ELF-1 (cell line): ENCODE measurements around the gene SPATA6.
"Not testable (repeated sequence)": the region's sequence is repeated elsewhere in the genome, so short reads cannot be mapped to it uniquely, and the experiment has no call there.

Source experiments
- DNase-seq: peaks from one replicate; pipeline ENCODE4 v3.0.0-alpha.2; 2016; ENCODE audit warnings: low read depth, low spot score

The SPATA6 gene

GRCh38 chr1:48462716-48463302, 9.2 kb downstream of the SPATA6 start:
- DNase-seq: no peak

DNA sequence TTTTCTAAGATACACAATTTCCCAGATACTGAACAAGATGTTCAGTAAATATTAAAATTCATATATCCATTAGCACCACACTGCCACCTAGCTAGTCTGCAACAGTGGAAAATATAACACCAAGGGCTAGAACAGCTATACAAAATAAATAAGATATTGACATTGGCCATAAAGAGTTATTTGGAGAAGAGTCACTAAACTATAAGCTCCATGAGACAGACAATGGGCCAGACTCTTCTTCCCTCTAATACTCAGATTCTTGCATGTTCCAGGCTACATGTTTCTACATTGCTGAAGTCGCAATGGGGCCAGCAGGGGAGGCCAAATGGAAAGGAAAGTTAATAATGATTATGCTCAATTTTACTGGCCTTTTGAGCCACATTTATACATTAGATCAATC, 21.5 kb downstream of the SPATA6 start:
- no peak for DNase-seq

- no peak for DNase-seq
Observed at GRCh38 chr1:48448932-48449331, 23.1 kb downstream of the SPATA6 start.

DNA sequence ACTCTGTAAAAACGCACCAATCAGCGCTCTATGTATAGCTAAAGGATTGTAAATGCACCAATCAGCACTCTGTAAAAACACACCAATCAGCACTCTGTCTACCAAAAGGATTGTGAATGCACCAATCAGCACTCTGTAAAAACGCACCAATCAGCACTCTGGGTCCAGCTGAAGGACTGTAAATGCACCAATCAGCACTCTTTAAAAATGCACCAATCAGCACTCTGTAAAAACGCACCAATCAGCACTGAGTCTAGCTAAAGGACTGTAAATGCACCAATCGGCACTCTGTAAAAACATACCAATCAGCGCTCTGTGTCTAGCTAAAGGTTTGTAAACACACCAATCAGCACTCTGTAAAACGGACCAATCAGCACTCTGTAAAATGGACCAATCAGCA, 27.8 kb downstream of the SPATA6 start:
- not testable (repeated sequence) for DNase-seq

- peak; percentile 74 for DNase-seq
Observed at GRCh38 chr1:48442864-48443619, 29.0 kb downstream of the SPATA6 start.

DNA sequence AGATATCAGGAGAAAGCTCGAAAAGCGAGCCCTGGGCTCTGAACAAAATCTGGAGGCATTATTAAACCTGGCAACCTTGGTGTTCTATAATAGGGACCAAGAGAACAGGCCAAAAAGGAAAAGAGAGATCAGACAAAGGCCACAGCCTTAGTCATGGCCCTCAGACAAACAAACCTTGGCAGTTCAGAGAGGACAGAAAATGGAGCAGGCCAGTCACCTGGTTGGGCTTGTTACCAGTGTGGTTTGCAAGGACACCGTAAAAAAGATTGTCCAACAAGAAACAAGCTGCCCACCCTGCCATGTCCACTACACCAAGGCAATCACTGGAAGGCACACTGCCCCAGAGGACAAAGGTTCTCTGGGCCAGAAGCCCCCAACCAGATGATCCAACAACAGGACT, 31.2 kb downstream of the SPATA6 start:
- not testable (repeated sequence) for DNase-seq

- DNase-seq: no peak
Observed at GRCh38 chr1:48439380-48439779, 32.6 kb downstream of the SPATA6 start.

DNA sequence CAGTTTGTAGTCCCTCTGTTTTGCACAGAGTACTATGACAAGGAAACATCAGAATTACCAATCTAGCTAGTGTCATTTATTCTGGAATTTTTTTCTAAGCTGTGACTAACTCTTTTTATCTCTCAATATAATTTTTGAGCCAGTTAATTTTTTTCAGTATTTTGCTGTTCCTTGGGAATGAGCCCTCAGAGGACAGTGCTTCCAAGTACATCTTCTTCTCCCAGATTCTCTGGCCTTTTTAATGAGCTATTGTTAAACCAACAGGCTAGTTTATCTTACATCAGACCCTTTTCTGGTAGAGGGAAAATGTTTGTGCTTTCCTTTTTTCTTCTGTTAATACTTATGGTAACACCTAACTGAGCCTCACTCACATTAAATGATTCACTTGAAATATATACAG, 34.6 kb downstream of the SPATA6 start:
- DNase-seq: not testable (repeated sequence)

- DNase-seq: not testable (repeated sequence)
Observed at GRCh38 chr1:48435312-48436002, 36.5 kb downstream of the SPATA6 start.

- no peak for DNase-seq
Observed at GRCh38 chr1:48430832-48431231, 41.2 kb downstream of the SPATA6 start.

DNA sequence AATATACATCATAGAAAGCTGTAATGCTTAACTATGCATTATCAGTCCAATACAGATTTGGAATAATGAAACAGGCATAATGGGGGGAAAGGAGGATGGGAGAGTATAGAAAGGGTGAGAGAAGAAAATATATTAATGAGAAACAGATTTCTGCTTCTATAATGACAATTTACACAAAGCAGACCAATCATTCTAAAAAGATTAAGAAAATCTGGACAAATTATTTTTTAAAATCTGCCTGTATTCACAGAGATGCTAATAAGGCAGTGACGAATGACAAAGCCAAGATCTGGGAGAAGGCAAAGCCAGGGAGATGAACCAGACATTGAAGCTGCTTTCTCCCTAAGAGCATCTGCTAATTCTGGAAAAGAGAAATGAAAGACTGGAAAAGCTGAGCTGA, 50.0 kb downstream of the SPATA6 start:
- no peak for DNase-seq

DNA sequence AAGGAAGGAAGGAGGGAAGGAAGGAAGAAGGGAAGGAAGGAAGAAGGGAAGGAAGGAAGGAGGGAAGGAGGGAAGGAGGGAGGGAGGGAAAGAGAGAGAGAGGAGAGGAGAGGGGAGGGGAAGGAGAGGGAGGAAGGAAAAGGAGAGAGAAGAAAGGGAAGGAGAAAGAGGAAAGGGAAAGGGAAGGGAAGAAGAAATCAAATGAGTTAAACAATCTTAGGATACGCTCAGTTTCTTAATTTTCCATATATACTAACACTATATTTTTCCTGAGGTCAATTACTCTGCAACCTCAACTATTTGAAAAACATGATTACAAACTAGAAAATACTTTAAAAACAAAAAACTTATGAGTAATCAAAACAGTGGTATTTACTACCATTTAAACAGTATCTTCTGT, 53.3 kb downstream of the SPATA6 start:
- DNase-seq: no peak

- DNase-seq: no peak
Observed at GRCh38 chr1:48415050-48415449, 57.0 kb downstream of the SPATA6 start.

- DNase-seq: no peak
Observed at GRCh38 chr1:48414264-48414663, 57.7 kb downstream of the SPATA6 start.

DNA sequence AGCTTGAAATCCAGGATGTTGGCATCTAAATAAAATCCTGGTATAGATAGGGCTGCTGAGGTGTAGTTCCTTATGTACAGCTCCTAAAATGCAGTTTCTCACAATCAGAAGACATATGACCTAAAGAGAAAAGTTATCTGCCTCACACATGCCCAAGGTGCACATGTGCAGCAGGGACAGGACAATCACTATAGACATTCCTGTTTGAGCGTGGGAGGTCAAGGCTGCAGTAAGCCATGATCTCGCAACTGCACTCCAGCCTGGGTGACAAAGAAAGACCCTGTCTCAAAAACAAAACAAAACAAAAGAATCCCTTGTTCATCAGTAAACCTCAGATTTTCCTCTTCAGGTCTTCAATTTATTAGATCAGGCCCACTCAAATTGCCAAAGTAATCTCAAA, 66.1 kb downstream of the SPATA6 start:
- no peak for DNase-seq

GRCh38 chr1:48405400-48405799, 66.6 kb downstream of the SPATA6 start:
- no peak for DNase-seq

DNA sequence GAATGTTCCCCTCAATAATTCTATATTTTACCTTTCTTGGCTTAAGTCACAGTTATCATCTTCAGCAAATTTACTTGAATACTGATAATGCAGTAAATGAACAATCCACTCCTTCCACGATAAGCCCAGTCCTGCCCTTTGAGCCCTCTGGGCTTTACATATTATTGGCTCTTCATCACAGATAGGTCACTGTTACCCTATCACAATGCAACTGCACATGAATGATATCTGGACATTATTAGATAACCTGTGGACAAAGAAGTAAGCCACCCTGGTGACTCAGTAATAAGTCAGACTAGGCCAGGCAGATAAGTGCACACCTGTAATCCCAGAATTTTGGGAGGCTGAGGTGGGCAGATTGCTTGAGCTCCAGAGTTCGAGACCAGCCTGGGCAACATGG, 69.4 kb downstream of the SPATA6 start:
- no peak for DNase-seq

DNA sequence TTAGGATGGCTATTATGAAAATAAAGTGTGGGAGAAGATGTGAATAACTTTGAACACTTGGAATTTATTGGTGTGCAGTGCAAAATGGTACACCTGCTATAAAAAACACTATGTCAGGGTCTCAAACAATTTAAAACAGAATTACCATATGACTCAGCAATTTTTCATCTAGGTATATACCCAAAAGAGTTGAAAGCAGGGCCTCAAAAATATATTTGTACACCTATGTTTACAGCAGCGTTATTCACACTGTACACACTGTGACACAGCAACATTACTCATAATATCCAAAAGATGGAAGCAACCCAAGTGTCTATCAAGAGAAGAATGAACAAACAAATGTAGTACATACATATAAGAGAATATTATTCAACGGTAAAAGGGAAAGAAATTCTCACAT, 75.8 kb downstream of the SPATA6 start:
- no peak for DNase-seq

- no peak for DNase-seq
Observed at GRCh38 chr1:48391926-48392325, 80.1 kb downstream of the SPATA6 start.

DNA sequence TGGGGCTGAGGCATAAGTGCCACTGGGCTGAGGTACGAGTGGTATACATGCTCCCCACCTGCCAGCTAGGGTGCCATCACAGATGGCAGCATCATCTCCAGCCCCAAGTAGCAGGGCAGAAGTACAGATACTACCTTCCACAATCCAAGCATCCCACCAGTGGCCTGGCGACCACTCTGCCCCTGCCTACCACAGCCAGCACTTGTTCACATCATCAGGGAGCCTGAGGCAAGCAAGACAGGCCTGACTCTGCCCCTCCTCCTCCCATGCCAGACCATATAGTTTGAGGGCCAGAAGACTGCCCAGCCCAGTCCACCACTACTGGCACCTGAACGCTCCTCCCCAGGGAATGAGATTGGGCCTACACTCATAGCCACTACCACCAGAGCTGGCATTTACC, 84.6 kb downstream of the SPATA6 start:
- DNase-seq: no peak

GRCh38 chr1:48374785-48375184, 97.2 kb downstream of the SPATA6 start:
- DNase-seq: no peak

- DNase-seq: no peak
Observed at GRCh38 chr1:48371598-48371997, 100.4 kb downstream of the SPATA6 start.

DNA sequence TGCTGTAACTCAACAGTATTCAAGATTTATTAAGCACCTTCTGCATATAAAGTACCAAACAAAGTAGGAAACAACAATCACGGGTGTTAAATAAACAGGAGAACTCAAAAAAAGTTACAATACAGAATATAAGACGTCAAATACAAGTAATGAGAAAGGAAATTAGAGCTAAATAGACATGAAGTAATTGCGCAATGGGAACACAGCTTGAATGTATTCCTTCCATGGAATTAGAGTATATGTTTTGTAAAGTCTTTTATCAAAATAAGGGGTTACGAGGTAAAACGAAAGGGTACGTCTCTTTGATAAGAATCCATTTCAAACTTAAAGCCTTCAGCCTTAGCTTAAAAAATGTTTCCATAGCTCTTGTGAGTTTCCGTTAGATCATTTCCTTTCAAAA, 109.1 kb downstream of the SPATA6 start:
- DNase-seq: no peak
